Measurements from ENCODE around the gene TANC1.

The TANC1 gene

GRCh38 chr2:159060518-159060917 lies 92.1 kb downstream of the TANC1 start:
- no peak for TF ChIP-seq CTCF (IDR thresholded peaks at IDR 0.05)

- TF ChIP-seq CTCF (IDR thresholded peaks at IDR 0.05) = no peak
These were observed 95.2 kb downstream of the TANC1 start for GRCh38 chr2:159063677-159064076.

- TF ChIP-seq CTCF (IDR thresholded peaks at IDR 0.05) = no peak
These were observed 96.2 kb downstream of the TANC1 start for GRCh38 chr2:159064446-159065301.

- no peak for TF ChIP-seq CTCF (IDR thresholded peaks at IDR 0.05)
These were observed 96.9 kb downstream of the TANC1 start for GRCh38 chr2:159065313-159065712.

GRCh38 chr2:159065891-159066290 lies 97.5 kb downstream of the TANC1 start:
- no peak for TF ChIP-seq CTCF (IDR thresholded peaks at IDR 0.05)

- no peak for TF ChIP-seq CTCF (IDR thresholded peaks at IDR 0.05)
These were observed 98.2 kb downstream of the TANC1 start for GRCh38 chr2:159066541-159067156.

- TF ChIP-seq CTCF (IDR thresholded peaks at IDR 0.05) = no peak
These were observed 99.5 kb downstream of the TANC1 start for GRCh38 chr2:159067971-159068370.
